ENCODE measurements around the gene DCC.

Gene DCC

DNA sequence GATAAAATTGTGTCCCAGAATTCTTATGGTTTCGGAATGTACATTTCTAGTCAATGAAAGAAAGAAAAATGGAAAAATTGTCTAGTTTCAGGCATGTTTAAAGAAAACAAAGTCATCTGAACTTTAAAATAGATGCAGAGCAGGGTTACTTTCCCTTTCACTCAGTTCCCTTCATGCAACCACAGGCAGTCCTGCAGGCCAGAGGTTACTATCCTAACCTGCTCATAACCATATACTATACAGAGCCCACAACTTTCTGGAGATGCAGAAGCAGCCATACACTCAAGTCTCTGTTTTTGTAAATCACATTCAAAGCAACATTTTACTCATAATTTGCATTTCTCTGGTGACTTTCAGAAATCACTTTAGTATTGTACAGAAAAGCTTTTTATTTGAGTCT is 1194.2 kb downstream of the DCC start:
- no peak for DNase-seq (ENCODE audit: low spot score in 2 of 2)
- H3K4me1 Mint-ChIP-seq = no peaks in the 10 kb centered on the region
- H3K27me3 Mint-ChIP-seq = no peaks in the 10 kb centered on the region
- H3K4me3 Mint-ChIP-seq = no peak overlapping the region
- ATAC-seq (replicated peaks; ENCODE audit: extremely low read depth, poor library complexity, severe bottlenecking) = no peak
- no peaks in the 10 kb centered on the region for H3K36me3 Mint-ChIP-seq (ENCODE audit: insufficient read depth)
- H3K9me3 Mint-ChIP-seq = peaks cover 11% of the 10 kb centered on the region
- no peak overlapping the region for H3K27ac Mint-ChIP-seq (ENCODE audit: low read depth)

- peaks cover 11% of the 10 kb centered on the region for H3K9me3 Mint-ChIP-seq
- ATAC-seq (replicated peaks; ENCODE audit: extremely low read depth, poor library complexity, severe bottlenecking) = no peak
- DNase-seq (ENCODE audit: low spot score in 2 of 2) = no peak
- H3K27ac Mint-ChIP-seq (ENCODE audit: low read depth) = no peak overlapping the region
- no peaks in the 10 kb centered on the region for H3K4me1 Mint-ChIP-seq
- H3K4me3 Mint-ChIP-seq = no peak overlapping the region
- no peaks in the 10 kb centered on the region for H3K36me3 Mint-ChIP-seq (ENCODE audit: insufficient read depth)
- H3K27me3 Mint-ChIP-seq = no peaks in the 10 kb centered on the region
These were observed 1194.7 kb downstream of the DCC start for GRCh38 chr18:53534695-53535094.

GRCh38 chr18:53536908-53537307 is 1196.9 kb downstream of the DCC start:
- Mint-ChIP-seq H3K36me3 (ENCODE audit: insufficient read depth) (no peaks in the 10 kb centered on the region), H3K27ac (ENCODE audit: low read depth) (no peak overlapping the region), H3K27me3 (no peaks in the 10 kb centered on the region), H3K4me3 (no peak overlapping the region), H3K4me1 (no peaks in the 10 kb centered on the region), H3K9me3 (peaks cover 11% of the 10 kb centered on the region)
- DNase-seq (ENCODE audit: low spot score in 2 of 2) (no peak), ATAC-seq (replicated peaks; ENCODE audit: extremely low read depth, poor library complexity, severe bottlenecking) (no peak)

DNA sequence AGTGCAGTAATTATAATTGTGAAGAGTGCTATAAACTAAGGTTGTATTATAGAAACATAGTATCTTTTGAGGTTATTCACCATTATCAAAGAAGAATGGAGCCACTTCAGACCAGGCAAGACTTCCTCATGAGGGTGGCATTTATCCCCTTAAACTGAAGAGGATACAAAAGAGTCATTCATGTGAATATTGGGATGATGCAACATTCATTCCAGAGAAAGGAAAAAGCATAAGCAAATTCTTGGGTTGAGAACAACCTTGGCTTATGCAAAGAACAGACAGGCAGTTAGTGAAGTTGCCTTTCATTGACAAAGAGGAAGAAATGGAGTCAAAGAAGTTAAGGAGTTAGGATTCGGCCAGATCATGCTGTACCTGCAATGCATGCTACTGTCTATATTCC is 1201.9 kb downstream of the DCC start:
- no peaks in the 10 kb centered on the region for H3K4me1 Mint-ChIP-seq
- H3K4me3 Mint-ChIP-seq = no peak overlapping the region
- no peak overlapping the region for H3K27ac Mint-ChIP-seq (ENCODE audit: low read depth)
- H3K9me3 Mint-ChIP-seq = peaks cover 21% of the 10 kb centered on the region
- no peaks in the 10 kb centered on the region for H3K36me3 Mint-ChIP-seq (ENCODE audit: insufficient read depth)
- DNase-seq (ENCODE audit: low spot score in 2 of 2) (no peak), ATAC-seq (replicated peaks; ENCODE audit: extremely low read depth, poor library complexity, severe bottlenecking) (no peak)
- no peaks in the 10 kb centered on the region for H3K27me3 Mint-ChIP-seq

DNA sequence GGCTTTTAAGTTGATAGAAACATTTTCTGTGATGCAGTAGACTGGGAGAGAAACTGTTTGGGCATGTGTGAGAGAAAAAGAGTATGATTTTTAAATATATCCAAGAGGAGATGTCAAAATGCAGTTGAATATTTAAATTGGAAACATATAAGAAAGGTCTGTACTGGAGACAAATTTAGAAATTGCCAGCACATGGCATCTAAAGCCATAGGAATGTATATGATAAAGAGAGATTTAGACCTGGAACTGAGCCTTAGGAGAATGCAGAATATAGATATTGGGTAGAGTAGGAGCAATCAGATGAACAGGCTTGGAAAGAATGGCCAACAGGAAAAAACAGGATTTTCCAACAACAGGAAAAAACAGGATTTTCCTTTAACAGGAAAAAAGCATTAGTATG is 1203.7 kb downstream of the DCC start:
- Mint-ChIP-seq H3K4me3 (no peak overlapping the region), H3K4me1 (no peaks in the 10 kb centered on the region), H3K36me3 (ENCODE audit: insufficient read depth) (no peaks in the 10 kb centered on the region), H3K27me3 (no peaks in the 10 kb centered on the region), H3K9me3 (peaks cover 21% of the 10 kb centered on the region), H3K27ac (ENCODE audit: low read depth) (no peak overlapping the region)
- no peak for ATAC-seq (replicated peaks; ENCODE audit: extremely low read depth, poor library complexity, severe bottlenecking)
- DNase-seq (ENCODE audit: low spot score in 2 of 2) = no peak

GRCh38 chr18:53544917-53545316 is 1204.9 kb downstream of the DCC start:
- H3K4me3 Mint-ChIP-seq = no peak overlapping the region
- H3K4me1 Mint-ChIP-seq = no peaks in the 10 kb centered on the region

GRCh38 chr18:53551868-53552426 is 1212.0 kb downstream of the DCC start:
- no peaks in the 10 kb centered on the region for H3K36me3 Mint-ChIP-seq (ENCODE audit: insufficient read depth)
- no peak overlapping the region for H3K4me3 Mint-ChIP-seq
- DNase-seq (ENCODE audit: low spot score in 2 of 2) = no peak
- no peaks in the 10 kb centered on the region for H3K27me3 Mint-ChIP-seq
- H3K9me3 Mint-ChIP-seq = peaks cover 12% of the 10 kb centered on the region
- ATAC-seq (replicated peaks; ENCODE audit: extremely low read depth, poor library complexity, severe bottlenecking) = no peak
- no peaks in the 10 kb centered on the region for H3K4me1 Mint-ChIP-seq
- H3K27ac Mint-ChIP-seq (ENCODE audit: low read depth) = no peak overlapping the region

More at GRCh38 chr18:53544917-53545316, 1204.9 kb downstream of the DCC start:
- H3K9me3 Mint-ChIP-seq = peaks cover 21% of the 10 kb centered on the region
- no peak for ATAC-seq (replicated peaks; ENCODE audit: extremely low read depth, poor library complexity, severe bottlenecking)
- no peaks in the 10 kb centered on the region for H3K36me3 Mint-ChIP-seq (ENCODE audit: insufficient read depth)
- no peaks in the 10 kb centered on the region for H3K27me3 Mint-ChIP-seq
- H3K27ac Mint-ChIP-seq (ENCODE audit: low read depth) = no peak overlapping the region
- no peak for DNase-seq (ENCODE audit: low spot score in 2 of 2)

DNA sequence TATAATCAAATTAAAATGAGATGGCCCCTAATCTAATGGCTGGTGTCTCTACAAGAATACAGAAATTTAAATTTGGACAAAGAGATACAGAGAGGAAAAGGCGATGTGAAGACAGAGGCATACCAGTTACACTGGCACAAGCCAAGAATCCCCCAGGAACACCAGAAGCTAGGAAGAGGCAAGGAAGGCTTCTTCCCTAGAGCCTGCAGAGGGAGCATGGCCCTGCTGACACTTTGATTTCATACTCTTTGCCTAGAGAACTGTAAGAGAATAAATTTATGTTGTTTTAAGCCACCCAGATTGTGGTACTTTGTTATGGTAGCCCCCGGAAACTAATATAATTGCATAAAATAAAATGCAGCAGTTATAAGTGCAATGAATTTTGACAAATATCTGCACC is 1213.0 kb downstream of the DCC start:
- peaks cover 12% of the 10 kb centered on the region for H3K9me3 Mint-ChIP-seq
- ATAC-seq (replicated peaks; ENCODE audit: extremely low read depth, poor library complexity, severe bottlenecking) (no peak), DNase-seq (ENCODE audit: low spot score in 2 of 2) (no peak)
- H3K4me3 Mint-ChIP-seq = no peak overlapping the region
- H3K36me3 Mint-ChIP-seq (ENCODE audit: insufficient read depth) = no peaks in the 10 kb centered on the region
- H3K27ac Mint-ChIP-seq (ENCODE audit: low read depth) = no peak overlapping the region
- H3K27me3 Mint-ChIP-seq = no peaks in the 10 kb centered on the region
- H3K4me1 Mint-ChIP-seq = no peaks in the 10 kb centered on the region

GRCh38 chr18:53556450-53556849 is 1216.5 kb downstream of the DCC start:
- Mint-ChIP-seq H3K4me3 (no peak overlapping the region), H3K4me1 (no peaks in the 10 kb centered on the region), H3K27ac (ENCODE audit: low read depth) (no peak overlapping the region), H3K36me3 (ENCODE audit: insufficient read depth) (no peaks in the 10 kb centered on the region), H3K27me3 (no peaks in the 10 kb centered on the region), H3K9me3 (peaks cover 16% of the 10 kb centered on the region)
- ATAC-seq (replicated peaks; ENCODE audit: extremely low read depth, poor library complexity, severe bottlenecking) (no peak), DNase-seq (ENCODE audit: low spot score in 2 of 2) (no peak)

GRCh38 chr18:53560546-53560945 is 1220.5 kb downstream of the DCC start:
- Mint-ChIP-seq H3K27ac (ENCODE audit: low read depth) (no peak overlapping the region), H3K4me1 (no peaks in the 10 kb centered on the region), H3K9me3 (peaks cover 16% of the 10 kb centered on the region), H3K27me3 (no peaks in the 10 kb centered on the region), H3K36me3 (ENCODE audit: insufficient read depth) (no peaks in the 10 kb centered on the region), H3K4me3 (no peak overlapping the region)
- DNase-seq (ENCODE audit: low spot score in 2 of 2) (no peak), ATAC-seq (replicated peaks; ENCODE audit: extremely low read depth, poor library complexity, severe bottlenecking) (no peak)

DNA sequence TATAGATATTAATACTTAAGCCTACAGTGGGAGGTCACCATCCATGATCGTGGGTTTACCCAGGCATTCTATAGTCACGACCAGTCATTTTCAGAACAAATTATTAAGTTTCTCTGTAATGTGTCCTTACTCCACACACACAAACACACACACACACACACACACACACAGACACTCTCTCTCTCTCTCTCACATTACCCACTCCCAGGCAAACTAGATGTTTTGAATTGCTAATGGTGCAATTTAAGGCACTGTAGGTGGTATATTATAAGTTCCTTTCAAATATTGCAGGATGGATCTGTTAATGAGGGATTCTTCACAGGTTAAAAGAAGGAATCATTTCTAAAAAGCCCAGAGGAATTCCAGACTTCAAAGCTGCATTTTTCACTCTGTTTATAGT is 1226.6 kb downstream of the DCC start:
- H3K4me1 Mint-ChIP-seq = no peaks in the 10 kb centered on the region
- H3K4me3 Mint-ChIP-seq = no peak overlapping the region
- H3K27me3 Mint-ChIP-seq = no peaks in the 10 kb centered on the region
- ATAC-seq (replicated peaks; ENCODE audit: extremely low read depth, poor library complexity, severe bottlenecking) = no peak
- H3K27ac Mint-ChIP-seq (ENCODE audit: low read depth) = no peak overlapping the region
- no peaks in the 10 kb centered on the region for H3K36me3 Mint-ChIP-seq (ENCODE audit: insufficient read depth)
- H3K9me3 Mint-ChIP-seq = peaks cover 4% of the 10 kb centered on the region
- no peak for DNase-seq (ENCODE audit: low spot score in 2 of 2)

GRCh38 chr18:53567929-53568574 is 1228.1 kb downstream of the DCC start:
- H3K4me1 Mint-ChIP-seq = no peaks in the 10 kb centered on the region
- H3K36me3 Mint-ChIP-seq (ENCODE audit: insufficient read depth) = no peaks in the 10 kb centered on the region
- DNase-seq (ENCODE audit: low spot score in 2 of 2) = no peak
- H3K27me3 Mint-ChIP-seq = no peaks in the 10 kb centered on the region
- no peak for ATAC-seq (replicated peaks; ENCODE audit: extremely low read depth, poor library complexity, severe bottlenecking)
- H3K27ac Mint-ChIP-seq (ENCODE audit: low read depth) = no peak overlapping the region
- no peak overlapping the region for H3K4me3 Mint-ChIP-seq
- H3K9me3 Mint-ChIP-seq = no peaks in the 10 kb centered on the region

All from central memory CD8-positive, alpha-beta T cell (primary cell).